ENCODE measurements around the gene TEDC2. TPM values are rescaled to one million over a fixed set of nuclear protein-coding genes. Genes with fewer than 3 reads are reported as not detected.
A peak's percentile ranks its signal among the peaks of the same experiment; 100 is the strongest.

The TEDC2 gene
- total and polyA plus RNA-seq, 2 of the 8 experiments (the other 6 are each of a cell fraction or from before 2014, with no cell fraction given), result 54.6 to 55.6 TPM

DNA sequence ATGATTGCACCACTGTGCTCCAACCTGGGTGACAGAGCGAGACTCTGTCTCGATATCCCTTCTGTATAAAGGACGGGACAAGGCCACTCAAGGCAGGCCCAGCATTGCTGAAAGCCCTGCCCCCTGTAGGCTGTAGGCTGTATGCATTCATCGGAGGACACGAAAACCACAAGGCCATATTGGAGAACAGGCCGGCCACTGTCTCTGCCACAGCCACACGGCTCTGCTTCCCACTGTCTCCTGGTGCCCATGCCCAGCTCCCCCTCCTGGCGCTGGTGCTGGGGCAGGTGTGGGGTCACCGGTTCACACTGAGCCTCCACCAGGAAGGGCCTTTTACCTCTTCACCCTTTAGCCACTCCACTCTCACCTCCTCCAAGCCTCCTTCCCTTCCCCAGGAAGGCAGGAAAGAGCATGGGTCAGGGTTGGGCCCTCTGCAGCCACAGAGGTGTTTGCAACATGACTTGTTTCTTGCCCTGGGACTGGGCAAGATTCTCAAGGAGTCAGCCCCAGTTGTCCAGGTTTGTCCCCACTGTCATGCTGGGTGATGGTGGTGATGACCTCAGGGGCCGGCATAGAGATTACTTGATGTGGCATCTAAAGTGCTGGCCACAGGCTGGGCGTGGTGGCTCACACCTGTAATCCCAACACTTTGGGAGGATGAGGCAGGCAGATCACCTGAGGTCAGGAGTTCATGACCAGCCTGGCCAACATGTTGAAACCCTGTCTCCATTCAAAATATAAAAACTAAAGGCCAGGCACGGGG lies 5.9 kb downstream of the TEDC2 start:
- peaks cover 12% of the 10 kb centered on the region; the same call in 1 of the 2 replicates for H3K23me2 ChIP-seq (ENCODE audit: low read depth, low read length)
- H2AFZ ChIP-seq (ENCODE audit: low read length), result no peak overlapping the region
- H3K36me3 ChIP-seq (ENCODE audit: control insufficient read depth in 2 of 4, insufficient read depth in 4 of 4, low read length in 3 of 4), result peaks cover 0 to 16% (median 8%) of the 10 kb centered on the region in 4 experiments; a peak in 4 of 8 replicates
- H3K56ac ChIP-seq (replicated peaks; ENCODE audit: insufficient read length, low read depth, low read length), result no peak overlapping the region
- no peak overlapping the region for H3K4ac ChIP-seq (replicated peaks; ENCODE audit: insufficient read length, low read depth, low read length)
- no peak overlapping the region for H2AK5ac ChIP-seq (ENCODE audit: low read depth, low read length)
- no peak overlapping the region for H3K23ac ChIP-seq (ENCODE audit: insufficient read length)
- no peak overlapping the region for H2BK12ac ChIP-seq (ENCODE audit: low read depth, low read length)
- POLR2A ChIA-PET (ENCODE audit: partially characterized antibody), result interaction anchor here (0.7 to 1.4 kb wide), 5 partner anchors 9 to 220 kb away, joined by 3 to 4 read pairs (median 3); partner anchors contain the start of gene AMDHD2
- peaks cover 4 to 27% (median 23%) of the 10 kb centered on the region in 4 experiments for H3K27me3 ChIP-seq (replicated peaks in 1 of 4; ENCODE audit: control insufficient read depth in 3 of 4, extremely low read depth in 1 of 4, insufficient read depth in 3 of 4, low read length in 3 of 4)
- H3K27ac ChIP-seq (ENCODE audit: low read depth, low read length), result no peak overlapping the region
- no peak overlapping the region for H3K4me3 ChIP-seq (ENCODE audit: extremely low read depth in 1 of 4, insufficient read depth in 2 of 4, low read depth in 3 of 4, low read length in 4 of 4)
- no peak overlapping the region for H4K5ac ChIP-seq (ENCODE audit: insufficient read length, low read depth, low read length)
- H4K20me1 ChIP-seq (replicated peaks in 1 of 2; ENCODE audit: control insufficient read depth in 1 of 2, insufficient read depth in 2 of 2, low read length in 2 of 2), result peaks cover 2 to 5% of the 10 kb centered on the region in 2 experiments
- WGBS, 2 experiments (ENCODE audit: extremely low coverage in 1 of 2, insufficient coverage in 1 of 2, insufficient read length in 1 of 2, insufficient replicate concordance in 2 of 2, low coverage in 1 of 2, low lambda C conversion rate in 2 of 2, missing lambda C conversion rate in 1 of 2), result 87% methylated on average over 12 of the region's 12 CpGs; no CpG with 5 or more reads in 1 of the 2 experiments
- H2BK120ac ChIP-seq (replicated peaks; ENCODE audit: low read depth, low read length), result no peak overlapping the region
- DNase-seq (ENCODE audit: low read depth in 1 of 2, low spot score in 2 of 2), result peak in 1 of 2 experiments; percentile 63
- no peak overlapping the region for H4K8ac ChIP-seq (ENCODE audit: extremely low read depth, insufficient read depth, low read length)
- H2BK15ac ChIP-seq (ENCODE audit: low read length), result no peak overlapping the region
- peaks cover 8% of the 10 kb centered on the region for H3K79me1 ChIP-seq (ENCODE audit: low read depth, low read length)
- H3K18ac ChIP-seq (ENCODE audit: extremely low read depth, low read length), result no peak overlapping the region
- peaks cover 0 to 32% (median 22%) of the 10 kb centered on the region in 4 experiments; a peak in 6 of 7 replicates for H3K4me1 ChIP-seq (replicated peaks in 1 of 4; ENCODE audit: control insufficient read depth in 3 of 4, insufficient read depth in 4 of 4, low read length in 3 of 4)
- no peak for FAIRE-seq
- no peak overlapping the region for H2BK20ac ChIP-seq (ENCODE audit: low read length)
- no peak overlapping the region for H3K14ac ChIP-seq (ENCODE audit: insufficient read length)
- H3K79me2 ChIP-seq (ENCODE audit: control insufficient read depth in 1 of 2, insufficient read depth in 2 of 2, low read length in 2 of 2), result peaks cover 0 to 3% of the 10 kb centered on the region in 2 experiments; a peak in 2 of 4 replicates
- H4K91ac ChIP-seq (replicated peaks; ENCODE audit: insufficient read length, low read length), result no peak overlapping the region
- H3K4me2 ChIP-seq (ENCODE audit: insufficient read depth in 1 of 2, low read depth in 2 of 2, low read length in 2 of 2), result no peak overlapping the region
- CTCF ChIA-PET (ENCODE audit: partially characterized antibody), result interaction anchor here (1.0 kb wide), 1 partner anchor 13 kb away, joined by 3 read pairs; no protein-coding TSS in a partner anchor
- H3K9ac ChIP-seq (replicated peaks in 1 of 4; ENCODE audit: extremely low read depth in 1 of 4, low read depth in 3 of 4, low read length in 3 of 4), result no peak overlapping the region; a peak in 1 of 7 replicates
- H2BK5ac ChIP-seq (ENCODE audit: low read depth, low read length), result no peak overlapping the region
- H3K9me3 ChIP-seq (ENCODE audit: insufficient read depth in 2 of 2, low read depth in 1 of 2, low read length in 1 of 2), result no peaks in the 10 kb centered on the region
- peak in 2 of 3 experiments; percentile 51 to 78; a peak in 3 of 4 replicates for TF ChIP-seq CTCF (IDR thresholded peaks at IDR 0.05; ENCODE audit: control extremely low read depth in 1 of 3, insufficient read depth in 1 of 3, low read depth in 1 of 3, low read length in 3 of 3)
- TF ChIP-seq POLR2A (IDR thresholded peaks at IDR 0.05; ENCODE audit: control extremely low read depth in 1 of 2, low read depth in 2 of 2, low read length in 2 of 2), result 0 out of 3 replicates have a peak, but pooled peaks of 1 of the 2 experiments have one; percentile 18
- TF ChIP-seq POU5F1 (IDR thresholded peaks at IDR 0.05; ENCODE audit: low read depth, low read length), result no peak
- peak; percentile 82; the same call in 1 of the 2 replicates for TF ChIP-seq EGR1 (IDR thresholded peaks at IDR 0.05; ENCODE audit: borderline replicate concordance, low read depth, low read length)
- TF ChIP-seq SRF (IDR thresholded peaks at IDR 0.05; ENCODE audit: low read depth, low read length), result no peak
- TF ChIP-seq ATF2 (IDR thresholded peaks at IDR 0.05; ENCODE audit: low read length), result no peak
